CD14-positive monocyte (primary cell): Measurements from ENCODE around the gene GLIS2. TPM values are rescaled to one million over a fixed set of nuclear protein-coding genes. Genes with fewer than 3 reads are reported as not detected.

Source experiments
- DNase-seq, 3 donors: peaks; one replicate each; pipeline ENCODE4 v3.0.0-alpha.2; 2011 to 2022
- H2AFZ ChIP-seq: 2 replicates; pipeline ENCODE4 v1.6.0; 2012; ENCODE audit warnings: mild to moderate bottlenecking, low read depth, low read length, inconsistent platforms; ENCODE audit not compliant: insufficient read depth, poor library complexity, severe bottlenecking
- H3K27ac ChIP-seq, 2 donors: 1 replicate in 1 of 2; 2 replicates in 1 of 2; pipeline ENCODE4 v1.5.1; 2012 to 2013; ENCODE audit warnings: low read length in 2 of 2, control low read depth in 1 of 2, inconsistent platforms in 1 of 2, low read depth in 1 of 2, mild to moderate bottlenecking in 1 of 2
- H3K27me3 ChIP-seq, 2 donors: one replicate each; pipeline versions ENCODE4 v1.6.0 to v1.6.1; 2011 to 2013; ENCODE audit warnings: low read length in 2 of 2; ENCODE audit not compliant: control insufficient read depth in 2 of 2, insufficient read depth in 2 of 2
- H3K36me3 ChIP-seq, 2 donors: replicated peaks in 1 of 2; 1 replicate in 1 of 2; 2 replicates in 1 of 2; pipeline versions ENCODE4 v1.5.1 to v1.6.1; 2012 to 2013; ENCODE audit warnings: low read length in 2 of 2, control low read depth in 1 of 2, inconsistent platforms in 1 of 2, mild to moderate bottlenecking in 1 of 2; ENCODE audit not compliant: insufficient read depth in 2 of 2, control insufficient read depth in 1 of 2
- H3K4me1 ChIP-seq, 2 donors: 1 replicate in 1 of 2; 2 replicates in 1 of 2; pipeline versions ENCODE4 v1.5.1 to v1.6.1; 2012 to 2013; ENCODE audit warnings: low read length in 2 of 2, control low read depth in 1 of 2, inconsistent platforms in 1 of 2, mild to moderate bottlenecking in 1 of 2, moderate library complexity in 1 of 2; ENCODE audit not compliant: insufficient read depth in 2 of 2, control insufficient read depth in 1 of 2
- H3K4me2 ChIP-seq: replicated peaks from 2 replicates; pipeline ENCODE3; 2012; ENCODE audit warnings: low read length, moderate library complexity, mild to moderate bottlenecking; ENCODE audit not compliant: poor library complexity, severe bottlenecking; ENCODE audit errors: extremely low read depth
- H3K4me3 ChIP-seq, 3 experiments: fragments of 200-600 bp in 1 of 3; sonication (generic) in 1 of 3; replicated peaks in 1 of 3; 1 replicate in 2 of 3; 2 replicates in 1 of 3; pipeline ENCODE4 v1.5.1; 2011 to 2013; ENCODE audit warnings: low read length in 3 of 3, mild to moderate bottlenecking in 3 of 3, control low read depth in 2 of 3, low read depth in 2 of 3, inconsistent platforms in 1 of 3, moderate library complexity in 1 of 3
- H3K79me2 ChIP-seq: 2 replicates; pipeline ENCODE4 v1.6.0; 2012; ENCODE audit warnings: mild to moderate bottlenecking, control low read depth, inconsistent platforms, low read length, moderate library complexity; ENCODE audit not compliant: insufficient read depth
- H3K9ac ChIP-seq: 2 replicates; pipeline ENCODE4 v1.6.0; 2017; ENCODE audit warnings: low read length, mild to moderate bottlenecking; ENCODE audit not compliant: insufficient read depth, poor library complexity, severe bottlenecking
- H3K9me3 ChIP-seq, 2 donors: replicated peaks in 1 of 2; 1 replicate in 1 of 2; 2 replicates in 1 of 2; pipeline versions ENCODE4 v1.5.1 to v1.6.1; 2012 to 2013; ENCODE audit warnings: low read length in 2 of 2, control low read depth in 1 of 2; ENCODE audit not compliant: control insufficient read depth in 1 of 2, insufficient read depth in 1 of 2
- H4K20me1 ChIP-seq: 2 replicates; pipeline ENCODE4 v1.6.0; 2012; ENCODE audit warnings: mild to moderate bottlenecking, low read length, control low read depth, moderate library complexity; ENCODE audit not compliant: insufficient read depth
- H3K27ac Mint-ChIP-seq, 7 donors: one replicate each; pipeline ENCODE4 v1.8.0; 2020; ENCODE audit warnings: mild to moderate bottlenecking in 7 of 7, mixed read lengths in 7 of 7, moderate library complexity in 6 of 7, inconsistent platforms in 2 of 7
- H3K27me3 Mint-ChIP-seq, 3 donors: one replicate each; pipeline ENCODE4 v1.8.0; 2021 to 2022; ENCODE audit warnings: low read depth in 3 of 3, mild to moderate bottlenecking in 3 of 3, mixed read lengths in 3 of 3, moderate library complexity in 3 of 3, inconsistent platforms in 1 of 3
- H3K36me3 Mint-ChIP-seq, 2 donors: one replicate each; pipeline ENCODE4 v1.8.0; 2020; ENCODE audit warnings: mixed read lengths in 2 of 2, inconsistent platforms in 1 of 2, mild to moderate bottlenecking in 1 of 2
- H3K4me1 Mint-ChIP-seq: one replicate; pipeline ENCODE4 v1.8.0; 2020; ENCODE audit warnings: mild to moderate bottlenecking, mixed read lengths
- H3K4me3 Mint-ChIP-seq, 2 donors: one replicate each; pipeline ENCODE4 v1.8.0; 2020; ENCODE audit warnings: mild to moderate bottlenecking in 2 of 2, mixed read lengths in 2 of 2, moderate library complexity in 1 of 2
- H3K9me3 Mint-ChIP-seq, 7 donors: one replicate each; pipeline ENCODE4 v1.8.0; 2020 to 2022; ENCODE audit warnings: mixed read lengths in 7 of 7, mild to moderate bottlenecking in 6 of 7, moderate library complexity in 6 of 7, inconsistent platforms in 2 of 7
- CTCF ChIP-seq: fragments of 200-600 bp; IDR thresholded peaks from one replicate; pipeline ENCODE4 v1.8.0; 2022; ENCODE audit warnings: antibody characterized with exemption, mild to moderate bottlenecking
- WGBS: methylation state at CpG from one replicate; pipeline ENCODE4 v1.1.5; 2013; ENCODE audit warnings: missing lambda C conversion rate; ENCODE audit not compliant: insufficient coverage; 5-methylcytosine and 5-hydroxymethylcytosine counted together
- intact Hi-C, 2 donors: fragments of 100-400 bp; cut with micrococcal nuclease; formaldehyde crosslinking; loops; one replicate each; pipeline versions ENCODE4 v1.15.0 to v1.15.1; 2023
- polyA plus RNA-seq, 3 donors: library from polyadenylated mRNA; depleted of rRNA in 1 of 3; unstranded in 2 of 3; stranded (reverse) in 1 of 3; fragments of 300-500 nt in 2 of 3; fragments of >200 nt in 1 of 3; fragmentation: Illumina TruSeq in 2 of 3; gene quantifications; 1 replicate in 2 of 3; 2 replicates in 1 of 3; pipeline ENCODE4 v1.2.3, GENCODE V29; 2012 to 2021

The GLIS2 gene
- polyA plus RNA-seq, 3 donors, result 0.03 TPM; not detected in 2

- Histone ChIP-seq H3K4me1 (peaks cover 19 to 38% of the 10 kb centered on the region in 2 donors), H3K27me3 (no peaks in the 10 kb centered on the region), H3K36me3 (no peaks in the 10 kb centered on the region), H3K79me2 (peaks cover 61% of the 10 kb centered on the region), H3K4me3 (no peak overlapping the region), H3K27ac (no peak overlapping the region), H4K20me1 (peaks cover 34% of the 10 kb centered on the region), H3K9me3 (no peaks in the 10 kb centered on the region), H3K9ac (no peak overlapping the region), H3K4me2 (no peak overlapping the region), H2AFZ (no peak overlapping the region)
- H3K9me3 Mint-ChIP-seq, result no peaks in the 10 kb centered on the region
- no peak for TF ChIP-seq CTCF
- peaks cover 0 to 6% of the 10 kb centered on the region in 2 donors for H3K36me3 Mint-ChIP-seq
- H3K4me3 Mint-ChIP-seq, result no peak overlapping the region
- 98% methylated on average over 5 of the region's 5 CpGs for WGBS
- peaks cover 22% of the 10 kb centered on the region for H3K4me1 Mint-ChIP-seq
- intact Hi-C loops, result loop anchor here (5.0 kb wide), 2 partner anchors 37 to 1248 kb away; partner anchors contain the start of genes HCFC1R1 (in 1 of the 2), THOC6 (in 1 of the 2) and TNFRSF12A (in 1 of the 2)
- no peak for DNase-seq
- no peak overlapping the region for H3K27ac Mint-ChIP-seq
- no peaks in the 10 kb centered on the region for H3K27me3 Mint-ChIP-seq
These were observed 45.8 kb upstream of the GLIS2 start for GRCh38 chr16:4270091-4270490.

- no peak overlapping the region for H3K27ac Mint-ChIP-seq
- H3K4me1 ChIP-seq, result peaks cover 19 to 38% of the 10 kb centered on the region in 2 donors
- H3K27me3 ChIP-seq, result no peaks in the 10 kb centered on the region
- peaks cover 33% of the 10 kb centered on the region for H4K20me1 ChIP-seq
- no peaks in the 10 kb centered on the region for H3K9me3 Mint-ChIP-seq
- no peak overlapping the region for H2AFZ ChIP-seq
- no peak for DNase-seq
- H3K9me3 ChIP-seq, result no peaks in the 10 kb centered on the region
- peak overlapping the region in 1 of 3 experiments; percentile 100 for H3K4me3 ChIP-seq
- H3K27ac ChIP-seq, result peak overlapping the region in 1 of 2 donors; percentile 79
- no peak for TF ChIP-seq CTCF
- intact Hi-C loops, result loop anchor here (5.0 kb wide), 2 partner anchors 37 to 1248 kb away; partner anchors contain the start of genes HCFC1R1 (in 1 of the 2), THOC6 (in 1 of the 2) and TNFRSF12A (in 1 of the 2)
- no peaks in the 10 kb centered on the region for H3K27me3 Mint-ChIP-seq
- peak overlapping the region; percentile 88 to 91 for H3K4me3 Mint-ChIP-seq
- peaks cover 58% of the 10 kb centered on the region for H3K79me2 ChIP-seq
- H3K36me3 Mint-ChIP-seq, result peaks cover 0 to 6% of the 10 kb centered on the region in 2 donors
- H3K36me3 ChIP-seq, result no peaks in the 10 kb centered on the region
- H3K4me1 Mint-ChIP-seq, result peaks cover 23% of the 10 kb centered on the region
- WGBS, result 96% methylated on average over 5 of the region's 7 CpGs
- H3K9ac ChIP-seq, result no peak overlapping the region
- peak overlapping the region; percentile 96 for H3K4me2 ChIP-seq
These were observed 45.3 kb upstream of the GLIS2 start for GRCh38 chr16:4270595-4270994.
